ENCODE data around the gene MMD.

GRCh38 chr17:55462711-55463110 lies 41.1 kb upstream of the MMD start:
- TF ChIP-seq CTCF (IDR thresholded peaks at IDR 0.05) (no peak), POLR2A (IDR thresholded peaks at IDR 0.05) (no peak)

Data from testis (tissue), 2 donors.